Activated CD4-positive, alpha-beta T cell treated with anti-CD3 and anti-CD28 coated beads, Interleukin-2, Interleukin-6, amounts not matched to agents 100 ng/mL and 50 ng/mL, durations not matched to agents 16 hours and 8 hours (primary cell): ENCODE measurements around the gene SLC38A3.
"Not testable (repeated sequence)": the region's sequence is repeated elsewhere in the genome, so short reads cannot be mapped to it uniquely, and the experiment has no call there.

Experiments used
- DNase-seq: peaks from one replicate; pipeline ENCODE4 v3.0.0-alpha.2; 2020

Gene SLC38A3

GRCh38 chr3:50256978-50257890 is 52.2 kb downstream of the SLC38A3 start:
- DNase-seq, result peak; percentile 55

GRCh38 chr3:50258029-50258680 is 53.1 kb downstream of the SLC38A3 start:
- no peak for DNase-seq

GRCh38 chr3:50258979-50259378 is 53.9 kb downstream of the SLC38A3 start:
- no peak for DNase-seq

GRCh38 chr3:50259432-50260026 is 54.5 kb downstream of the SLC38A3 start:
- no peak for DNase-seq

- peak; percentile 92 for DNase-seq
Observed at GRCh38 chr3:50260027-50260941, 55.2 kb downstream of the SLC38A3 start.

- no peak for DNase-seq
Observed at GRCh38 chr3:50260942-50261441, 55.9 kb downstream of the SLC38A3 start.

- no peak for DNase-seq
Observed at GRCh38 chr3:50261505-50261904, 56.4 kb downstream of the SLC38A3 start.

- DNase-seq, result not testable (repeated sequence)
Observed at GRCh38 chr3:50262200-50262599, 57.1 kb downstream of the SLC38A3 start.

- DNase-seq, result no peak
Observed at GRCh38 chr3:50262778-50263177, 57.7 kb downstream of the SLC38A3 start.

GRCh38 chr3:50263478-50264382 is 58.7 kb downstream of the SLC38A3 start:
- no peak for DNase-seq

- no peak for DNase-seq
Observed at GRCh38 chr3:50264383-50264963, 59.4 kb downstream of the SLC38A3 start.

- no peak for DNase-seq
Observed at GRCh38 chr3:50264964-50265485, 60.0 kb downstream of the SLC38A3 start.

- DNase-seq, result no peak
Observed at GRCh38 chr3:50265571-50265970, 60.5 kb downstream of the SLC38A3 start.

- DNase-seq, result no peak
Observed at GRCh38 chr3:50266017-50266416, 60.9 kb downstream of the SLC38A3 start.

GRCh38 chr3:50266836-50267235 is 61.8 kb downstream of the SLC38A3 start:
- DNase-seq, result no peak

- DNase-seq, result no peak
Observed at GRCh38 chr3:50267280-50267913, 62.3 kb downstream of the SLC38A3 start.

GRCh38 chr3:50268276-50268675 is 63.2 kb downstream of the SLC38A3 start:
- no peak for DNase-seq

- no peak for DNase-seq
Observed at GRCh38 chr3:50268703-50269451, 63.8 kb downstream of the SLC38A3 start, which contains the start of gene SEMA3B. SEMA3B (plus strand) TSS chr3:50269147; CDS start chr3:50269241, 94 bp downstream.

GRCh38 chr3:50269460-50269859 is 64.4 kb downstream of the SLC38A3 start:
- DNase-seq, result no peak
